ENCODE measurements around the gene KLC3.

Gene KLC3

DNA sequence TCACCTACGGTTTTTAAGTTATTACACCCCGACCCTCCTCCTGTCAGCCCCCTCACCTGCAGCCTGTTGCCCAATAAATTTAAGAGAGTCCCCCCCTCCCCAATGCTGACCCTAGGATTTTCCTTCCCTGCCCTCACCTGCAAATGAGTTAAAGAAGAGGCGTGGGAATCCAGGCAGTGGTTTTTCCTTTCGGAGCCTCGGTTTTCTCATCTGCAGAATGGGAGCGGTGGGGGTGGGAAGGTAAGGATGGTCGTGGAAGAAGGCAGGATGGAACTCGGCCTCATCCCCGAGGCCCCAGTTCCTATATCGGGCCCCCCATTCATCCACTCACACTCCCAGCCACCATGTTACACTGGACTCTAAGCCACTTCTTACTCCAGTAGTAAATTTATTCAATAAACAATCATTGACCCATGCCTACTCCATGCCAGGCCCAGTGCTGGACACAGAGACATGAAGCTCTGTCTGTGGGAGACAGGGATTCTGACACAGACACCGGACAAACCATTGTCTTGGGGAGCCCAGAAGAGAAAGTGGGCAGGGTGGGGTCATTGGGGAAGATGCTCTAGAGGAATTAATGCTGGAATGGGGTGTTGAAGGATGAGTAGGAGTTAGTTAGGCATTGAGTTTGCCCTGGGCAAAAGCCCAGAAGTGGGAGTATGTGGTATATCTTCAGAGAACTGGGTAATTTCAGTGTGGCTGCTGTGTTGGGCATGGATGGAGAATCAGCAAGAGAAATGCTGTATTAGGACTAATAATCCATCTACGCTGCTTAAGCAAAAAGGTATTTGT is 37.1 kb upstream of the KLC3 start:
- Mint-ChIP-seq H3K27me3 (ENCODE audit: low read depth, poor library complexity) (peaks cover 7% of the 10 kb centered on the region), H3K36me3 (ENCODE audit: low read depth) (peaks cover 37% of the 10 kb centered on the region), H3K27ac (no peak overlapping the region), H3K9me3 (no peaks in the 10 kb centered on the region), H3K4me3 (no peak overlapping the region), H3K4me1 (peaks cover 9% of the 10 kb centered on the region)
- TF ChIP-seq, protein P1, sequence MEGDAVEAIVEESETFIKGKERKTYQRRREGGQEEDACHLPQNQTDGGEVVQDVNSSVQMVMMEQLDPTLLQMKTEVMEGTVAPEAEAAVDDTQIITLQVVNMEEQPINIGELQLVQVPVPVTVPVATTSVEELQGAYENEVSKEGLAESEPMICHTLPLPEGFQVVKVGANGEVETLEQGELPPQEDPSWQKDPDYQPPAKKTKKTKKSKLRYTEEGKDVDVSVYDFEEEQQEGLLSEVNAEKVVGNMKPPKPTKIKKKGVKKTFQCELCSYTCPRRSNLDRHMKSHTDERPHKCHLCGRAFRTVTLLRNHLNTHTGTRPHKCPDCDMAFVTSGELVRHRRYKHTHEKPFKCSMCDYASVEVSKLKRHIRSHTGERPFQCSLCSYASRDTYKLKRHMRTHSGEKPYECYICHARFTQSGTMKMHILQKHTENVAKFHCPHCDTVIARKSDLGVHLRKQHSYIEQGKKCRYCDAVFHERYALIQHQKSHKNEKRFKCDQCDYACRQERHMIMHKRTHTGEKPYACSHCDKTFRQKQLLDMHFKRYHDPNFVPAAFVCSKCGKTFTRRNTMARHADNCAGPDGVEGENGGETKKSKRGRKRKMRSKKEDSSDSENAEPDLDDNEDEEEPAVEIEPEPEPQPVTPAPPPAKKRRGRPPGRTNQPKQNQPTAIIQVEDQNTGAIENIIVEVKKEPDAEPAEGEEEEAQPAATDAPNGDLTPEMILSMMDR (IDR thresholded peaks at IDR 0.05) = no peak
- DNase-seq = no peak

GRCh38 chr19:45304141-45304926 is 36.2 kb upstream of the KLC3 start:
- peaks cover 10% of the 10 kb centered on the region for H3K27me3 Mint-ChIP-seq (ENCODE audit: low read depth, poor library complexity)
- TF ChIP-seq, protein P1 (IDR thresholded peaks at IDR 0.05) = no peak
- no peak overlapping the region for H3K4me3 Mint-ChIP-seq
- H3K9me3 Mint-ChIP-seq = no peaks in the 10 kb centered on the region
- peaks cover 30% of the 10 kb centered on the region for H3K36me3 Mint-ChIP-seq (ENCODE audit: low read depth)
- peaks cover 9% of the 10 kb centered on the region for H3K4me1 Mint-ChIP-seq
- no peak overlapping the region for H3K27ac Mint-ChIP-seq
- DNase-seq = no peak

GRCh38 chr19:45305007-45305406 is 35.5 kb upstream of the KLC3 start:
- Mint-ChIP-seq H3K4me3 (no peak overlapping the region), H3K27ac (no peak overlapping the region), H3K4me1 (peaks cover 9% of the 10 kb centered on the region), H3K27me3 (ENCODE audit: low read depth, poor library complexity) (peaks cover 10% of the 10 kb centered on the region), H3K36me3 (ENCODE audit: low read depth) (peaks cover 24% of the 10 kb centered on the region), H3K9me3 (no peaks in the 10 kb centered on the region)
- TF ChIP-seq, protein P1 (IDR thresholded peaks at IDR 0.05) = no peak
- DNase-seq = no peak

GRCh38 chr19:45305421-45305820 is 35.1 kb upstream of the KLC3 start:
- Mint-ChIP-seq H3K4me1 (peaks cover 9% of the 10 kb centered on the region), H3K4me3 (no peak overlapping the region), H3K27me3 (ENCODE audit: low read depth, poor library complexity) (peaks cover 10% of the 10 kb centered on the region), H3K27ac (no peak overlapping the region), H3K9me3 (no peaks in the 10 kb centered on the region), H3K36me3 (ENCODE audit: low read depth) (peaks cover 19% of the 10 kb centered on the region)
- TF ChIP-seq, protein P1 (IDR thresholded peaks at IDR 0.05) = no peak
- DNase-seq = no peak

- Mint-ChIP-seq H3K9me3 (no peaks in the 10 kb centered on the region), H3K36me3 (ENCODE audit: low read depth) (peaks cover 13% of the 10 kb centered on the region), H3K27ac (no peak overlapping the region), H3K27me3 (ENCODE audit: low read depth, poor library complexity) (peaks cover 10% of the 10 kb centered on the region), H3K4me3 (no peak overlapping the region), H3K4me1 (peaks cover 9% of the 10 kb centered on the region)
- TF ChIP-seq, protein P1 (IDR thresholded peaks at IDR 0.05) = no peak
- no peak for DNase-seq
These were observed 34.5 kb upstream of the KLC3 start for GRCh38 chr19:45306040-45306439.

Data from nephron progenitor cell (in vitro differentiated cells).